Activated T-cell treated with anti-CD3 and anti-CD28 coated beads, Interleukin-2, amount 50 U/mL, for 48 hours (primary cell): ENCODE data around the gene BBIP1.
A peak's percentile ranks its signal among the peaks of the same experiment; 100 is the strongest.
"Not testable (repeated sequence)": the region's sequence is repeated elsewhere in the genome, so short reads cannot be mapped to it uniquely, and the experiment has no call there.

Experiments used
- DNase-seq, 2 experiments: peaks; one replicate each; pipeline ENCODE4 v3.0.0-alpha.2; 2020

BBIP1 gene

GRCh38 chr10:110881905-110882304 lies 37.1 kb downstream of the BBIP1 start:
- no peak for DNase-seq

GRCh38 chr10:110881247-110881646 lies 37.7 kb downstream of the BBIP1 start:
- DNase-seq = no peak

DNA sequence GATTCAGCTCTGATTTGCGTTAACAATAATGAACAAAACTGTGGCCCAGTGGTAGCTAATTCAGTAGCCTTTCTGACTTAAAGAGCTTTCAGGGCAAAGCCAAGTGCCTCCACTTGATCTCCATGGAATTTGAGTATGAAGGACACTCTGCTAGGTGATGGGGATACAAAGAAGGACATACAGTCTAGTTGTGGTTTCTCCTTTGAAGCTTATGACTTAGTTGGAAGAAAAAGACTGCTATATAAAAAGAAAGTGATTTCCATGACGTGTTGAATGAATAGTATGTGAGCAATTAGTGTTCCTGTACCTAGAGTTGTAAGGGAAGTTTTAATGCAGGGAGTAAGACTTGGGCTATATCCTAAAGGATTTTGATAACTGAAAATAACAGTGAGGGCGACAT lies 39.0 kb downstream of the BBIP1 start:
- DNase-seq = no peak

DNA sequence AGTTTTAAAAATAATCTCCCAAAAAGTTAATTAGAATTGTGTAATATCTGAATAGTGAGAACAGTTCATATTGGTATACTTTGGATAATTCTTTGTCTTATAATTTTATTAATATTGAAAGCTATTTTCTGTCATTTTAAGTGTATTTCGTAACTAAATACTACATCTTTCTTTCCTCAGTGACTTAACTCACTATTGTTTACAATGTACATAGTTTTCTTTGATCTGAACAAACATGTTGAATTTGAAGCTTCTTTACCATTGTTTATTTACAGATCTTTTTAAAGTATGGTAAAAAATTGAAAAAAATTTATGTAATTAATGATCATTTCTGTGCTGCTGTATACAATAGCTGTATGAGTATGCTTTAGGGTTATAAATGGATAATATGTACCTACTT lies 42.2 kb downstream of the BBIP1 start:
- no peak for DNase-seq

DNA sequence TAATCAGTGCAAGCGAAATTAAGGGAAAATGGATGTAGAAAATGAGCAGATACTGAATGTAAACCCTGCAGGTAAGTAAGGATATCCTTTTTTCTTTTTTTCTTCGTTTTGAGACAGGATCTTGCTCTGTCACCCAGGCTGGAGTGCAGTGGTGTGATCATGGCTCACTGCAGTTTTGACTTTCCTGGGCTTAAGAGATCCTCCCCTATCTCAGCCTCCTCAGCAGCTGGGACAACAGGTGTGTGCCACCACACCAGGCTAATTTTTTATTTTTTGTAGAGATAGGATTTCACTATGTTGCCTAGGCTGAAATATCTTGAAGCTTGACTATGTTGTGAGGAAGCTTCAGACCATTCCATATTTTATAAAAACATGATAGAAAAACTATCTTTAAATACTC lies 43.0 kb downstream of the BBIP1 start:
- no peak for DNase-seq

GRCh38 chr10:110873951-110874350 lies 45.0 kb downstream of the BBIP1 start:
- no peak for DNase-seq

- no peak for DNase-seq
Measured at GRCh38 chr10:110872984-110873923, 45.7 kb downstream of the BBIP1 start.

DNA sequence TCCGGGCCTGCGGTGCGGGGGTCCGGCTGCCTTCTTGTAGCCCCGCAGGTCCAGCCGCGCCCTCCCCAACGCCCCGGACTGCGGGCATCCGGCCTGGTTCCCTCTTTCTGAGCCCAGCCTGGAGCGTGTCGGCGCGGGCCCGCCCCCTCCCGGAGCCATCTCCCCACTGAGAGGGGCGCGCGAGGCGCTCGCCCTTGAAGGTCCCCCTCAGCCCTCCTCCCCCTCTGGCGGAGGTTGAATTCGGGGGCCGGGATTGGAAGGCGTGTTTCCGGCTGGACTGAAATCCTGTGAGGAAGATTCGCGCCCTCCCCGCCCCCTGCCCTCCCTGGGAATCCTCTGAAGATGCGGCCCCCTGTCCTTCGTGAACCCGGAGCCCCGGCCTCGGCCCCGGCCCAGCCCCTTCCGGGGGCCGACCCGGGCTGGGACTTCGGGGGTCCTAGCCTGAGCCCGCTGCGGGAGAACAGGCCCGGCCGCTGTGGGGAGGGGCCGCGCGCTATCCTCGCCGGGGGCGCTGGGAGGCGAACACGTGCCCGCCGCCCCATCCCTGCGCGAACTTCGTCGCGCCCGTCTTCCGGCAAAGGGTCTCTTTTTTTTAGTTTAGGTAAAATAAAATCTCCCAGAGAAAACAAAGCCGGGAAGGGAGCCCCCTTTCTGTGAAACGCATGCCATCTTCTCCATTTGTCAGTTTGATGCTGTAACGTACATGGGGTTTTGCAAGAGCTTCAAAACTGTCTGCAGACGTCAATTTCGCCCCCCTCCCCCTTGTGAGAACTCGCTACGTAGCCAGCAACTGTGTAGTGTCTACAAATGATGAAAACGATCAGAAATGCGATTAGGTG lies 46.6 kb downstream of the BBIP1 start:
- DNase-seq = peak; percentile 74 to 81

- peak; percentile 97 for DNase-seq
Measured at GRCh38 chr10:110871298-110872084, 47.5 kb downstream of the BBIP1 start, which contains the start of gene PDCD4. PDCD4 (plus strand) TSS chr10:110871928; CDS start chr10:110876028, 4,100 bp downstream.

GRCh38 chr10:110870823-110871297 lies 48.1 kb downstream of the BBIP1 start:
- no peak for DNase-seq

DNA sequence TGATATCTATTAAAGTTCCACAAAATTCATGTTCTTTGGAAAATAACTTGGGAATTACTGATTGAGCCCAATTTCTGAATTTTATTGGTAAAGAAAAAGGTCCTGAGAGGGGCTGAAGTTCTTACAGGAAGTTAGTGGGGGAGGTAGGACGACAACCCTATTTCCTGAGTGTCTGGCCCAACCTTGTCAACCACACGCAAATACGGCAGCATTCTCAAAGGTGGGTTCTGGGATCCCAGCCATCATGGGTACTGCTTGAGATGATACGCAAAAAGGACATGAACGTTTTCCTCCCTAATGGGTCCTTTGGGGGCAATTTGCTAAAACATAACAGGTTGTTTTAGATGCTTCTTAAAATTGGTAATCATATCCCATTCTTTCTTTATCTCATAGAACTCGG lies 50.0 kb downstream of the BBIP1 start:
- DNase-seq = no peak

DNA sequence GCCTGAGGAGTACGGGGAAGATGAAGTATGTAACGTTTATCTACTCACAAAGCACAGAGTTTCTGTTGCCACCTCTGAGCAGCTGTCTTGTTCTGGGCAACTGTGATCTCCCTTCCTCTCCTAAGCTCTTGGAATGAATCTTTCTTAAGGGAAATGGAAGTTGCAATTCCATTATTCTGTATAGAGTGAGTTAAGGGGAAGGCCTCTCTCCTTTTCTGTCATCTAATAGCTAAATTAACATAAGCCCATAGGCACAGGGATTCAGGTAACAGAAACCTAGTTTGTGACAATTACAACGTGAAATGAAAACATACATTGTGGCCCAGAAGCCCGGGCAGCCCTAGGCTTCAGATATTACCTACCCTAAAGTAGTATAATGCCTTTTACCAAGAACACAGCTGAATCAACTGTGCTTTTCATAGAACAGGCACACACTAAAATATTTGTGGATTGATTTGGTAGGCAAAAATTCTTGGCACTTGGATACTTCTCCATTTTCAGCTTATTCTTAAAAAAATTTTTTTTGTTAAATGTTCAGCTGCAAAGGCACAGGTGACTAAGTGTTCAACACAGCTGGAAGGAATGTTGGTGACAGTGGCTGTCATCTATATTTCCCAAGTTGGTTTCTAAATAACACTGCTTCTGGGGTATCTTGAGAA lies 51.0 kb downstream of the BBIP1 start:
- no peak for DNase-seq

GRCh38 chr10:110867011-110867806 lies 51.8 kb downstream of the BBIP1 start:
- not testable (repeated sequence) for DNase-seq

DNA sequence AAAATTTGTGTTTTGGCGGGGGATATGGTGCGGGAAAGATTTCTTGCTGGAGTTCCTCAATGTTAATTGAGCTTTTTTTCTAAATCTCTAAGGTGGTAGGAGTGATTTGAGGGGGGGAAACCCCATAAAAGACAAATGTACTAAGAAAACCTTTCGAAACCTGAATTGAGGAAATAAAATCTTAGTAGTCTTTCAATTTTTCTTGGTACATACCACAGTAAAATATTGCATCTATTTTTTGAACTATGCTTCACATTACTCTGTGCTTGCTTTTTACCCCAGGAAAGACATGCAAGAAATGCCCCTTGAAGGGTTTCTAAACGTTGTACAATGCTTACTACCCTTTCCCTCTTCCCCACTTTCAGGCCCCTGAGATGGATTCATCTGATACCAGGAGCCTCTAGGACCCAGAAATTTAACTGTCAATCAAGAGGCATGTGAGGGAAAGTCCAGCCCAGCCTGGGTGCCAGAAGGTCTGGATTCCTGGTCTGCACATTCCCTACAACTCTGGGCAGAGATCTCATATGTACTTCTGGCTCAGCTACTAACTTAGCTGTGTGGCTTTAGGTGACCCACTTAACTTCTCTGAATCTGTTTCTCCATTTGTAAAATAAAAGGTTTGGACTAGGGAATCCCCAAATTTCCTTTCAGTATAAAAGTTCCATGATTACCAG lies 53.0 kb downstream of the BBIP1 start:
- DNase-seq = no peak

- DNase-seq = no peak
Measured at GRCh38 chr10:110865186-110865808, 53.7 kb downstream of the BBIP1 start.

DNA sequence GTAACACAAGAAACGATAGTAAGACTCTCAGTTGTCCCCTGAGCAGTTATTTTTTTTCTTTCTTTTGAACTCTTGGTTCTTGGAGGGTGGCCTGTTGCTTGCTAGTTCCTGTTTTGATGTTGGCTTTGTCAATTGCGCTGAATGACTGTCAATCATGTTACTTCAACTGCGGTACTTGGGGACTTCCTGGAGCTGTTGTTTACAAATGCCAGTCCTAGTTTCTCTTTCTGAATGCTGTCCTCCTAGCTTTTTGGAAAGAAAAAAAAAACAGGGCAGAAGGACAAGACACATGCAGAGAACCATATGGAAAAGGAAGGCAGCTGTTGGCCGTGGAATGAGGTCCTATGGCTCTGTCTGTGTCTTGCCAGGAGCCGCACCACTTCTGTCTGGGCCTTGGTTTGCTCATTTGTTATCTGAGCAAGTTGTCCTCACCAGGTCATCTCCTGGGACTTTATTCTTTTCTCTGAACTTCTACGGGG lies 54.3 kb downstream of the BBIP1 start:
- peak in 1 of 2 experiments; percentile 19 for DNase-seq

DNA sequence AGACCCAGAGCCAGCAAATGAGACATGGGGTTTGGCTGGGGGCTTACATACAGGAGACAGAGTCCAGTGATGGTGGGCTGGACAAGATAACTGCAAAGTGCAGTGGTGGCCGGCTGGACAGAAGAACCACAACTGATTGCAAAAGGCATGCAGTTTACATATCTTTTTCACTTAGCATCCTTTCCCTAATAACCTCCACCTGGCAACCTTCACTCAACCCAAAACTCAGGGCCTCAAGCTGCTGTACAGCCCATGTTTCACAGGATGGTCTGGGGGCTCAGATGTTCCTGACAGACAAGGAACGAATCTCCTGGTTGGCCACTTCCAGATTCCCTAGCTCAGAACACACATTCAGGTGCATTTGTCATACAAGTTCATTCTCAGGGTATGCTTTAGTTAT lies 55.0 kb downstream of the BBIP1 start:
- peak in 1 of 2 experiments; percentile 20 for DNase-seq

- no peak for DNase-seq
Measured at GRCh38 chr10:110863361-110863760, 55.6 kb downstream of the BBIP1 start.

DNA sequence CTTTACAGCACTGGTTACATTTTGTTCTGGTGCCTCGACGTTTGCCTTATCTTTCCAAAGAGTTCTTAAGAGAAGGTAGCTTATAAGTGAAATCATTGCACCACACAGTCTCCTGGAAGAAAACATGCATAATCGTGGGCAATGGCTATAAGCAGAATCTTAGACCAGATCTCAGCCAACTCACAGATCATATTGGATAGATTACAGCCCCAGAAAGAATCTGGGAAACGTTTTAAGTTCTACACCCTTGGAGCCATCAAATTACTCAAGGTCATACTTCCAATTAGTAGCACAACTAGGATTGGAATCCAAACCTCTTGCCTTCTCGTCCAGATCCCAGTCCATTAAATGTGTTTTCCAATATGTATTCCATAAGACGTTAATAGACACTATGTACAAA lies 56.0 kb downstream of the BBIP1 start:
- no peak for DNase-seq
